A549 (cell line): Measurements from ENCODE around the gene UBE2D4. TPM values are rescaled to one million over a fixed set of nuclear protein-coding genes. Genes with fewer than 3 reads are reported as not detected.
"Not testable (repeated sequence)": the region's sequence is repeated elsewhere in the genome, so short reads cannot be mapped to it uniquely, and the experiment has no call there.

Experiments
- ATAC-seq, 2 experiments: fragments of 200-7000 bp in 1 of 2; fragments of >200 bp in 1 of 2; cut with Nextera tagmentation in 1 of 2; cut with Tn5 transposase in 1 of 2; 3 replicates each; pipeline versions ENCODE4 v1.8.0 to v1.9.1; 2018 to 2020; ENCODE audit warnings: mild to moderate bottlenecking in 1 of 2, moderate library complexity in 1 of 2
- CTCF ChIA-PET: fragments of 300-600 bp; sonication (Branson Sonifier 250); formaldehyde crosslinking; extraction: SDS; loops from one replicate; lab custom pipeline; 2021; ENCODE audit warnings: antibody characterized with exemption, inconsistent platforms; lab: Yijun Ruan, JAX
- POLR2A ChIA-PET: fragments of 350-600 bp; formaldehyde crosslinking; extraction: SDS; loops from one replicate; lab custom pipeline; 2021; ENCODE audit warnings: antibody characterized with exemption, inconsistent platforms; lab: Yijun Ruan, JAX
- DNase-seq, 2 experiments: peaks; one replicate each; pipeline versions ENCODE4 v3.0.0 to v3.0.0-alpha.2; 2011 to 2016; ENCODE audit warnings: low read depth in 1 of 2, low spot score in 1 of 2
- FAIRE-seq: peaks from 2 replicates; lab custom pipeline; 2011; peaks lifted over from hg19 to GRCh38; lab: Jason Lieb, UNC
- H3K27ac ChIP-seq, 2 experiments: fragments of >200 bp; sonication (Bioruptor Twin); formaldehyde crosslinking; 3 replicates each; pipeline ENCODE4 v1.5.1; 2016 to 2017
- H3K4me1 ChIP-seq: fragments of >200 bp; sonication (Bioruptor Twin); formaldehyde crosslinking; 3 replicates; pipeline ENCODE4 v1.6.1; 2016
- H3K4me2 ChIP-seq: fragments of >200 bp; sonication (Bioruptor Twin); formaldehyde crosslinking; 3 replicates; pipeline ENCODE4 v1.6.1; 2016
- H3K4me3 ChIP-seq: fragments of >200 bp; sonication (Bioruptor Twin); formaldehyde crosslinking; 3 replicates; pipeline ENCODE4 v1.5.1; 2016
- H3K9me3 ChIP-seq: fragments of >200 bp; sonication (Bioruptor Twin); formaldehyde crosslinking; 3 replicates; pipeline ENCODE4 v1.6.1; 2016
- ATOH8 ChIP-seq: fragments of 250-450 bp; sonication (Bioruptor Pico); IDR thresholded peaks from 2 replicates; pipeline ENCODE4 v1.5.0; 2020; ENCODE audit warnings: low read depth, mild to moderate bottlenecking, moderate library complexity
- BHLHE40 ChIP-seq: IDR thresholded peaks from 2 replicates; pipeline ENCODE4 v1.6.1; 2012; ENCODE audit warnings: low read depth, low read length, inconsistent platforms
- ELK1 ChIP-seq: fragments of 150-350 bp; IDR thresholded peaks from 2 replicates; pipeline ENCODE4 v1.6.1; 2014; ENCODE audit warnings: low read depth, mild to moderate bottlenecking, low read length
- FOSL2 ChIP-seq, 2 experiments: fragments of 450-650 bp in 1 of 2; fragments of >200 bp in 1 of 2; sonication (Bioruptor Twin) in 1 of 2; formaldehyde crosslinking; IDR thresholded peaks; 2 replicates each; pipeline versions ENCODE4 v1.5.0 to v1.6.1; 2016 to 2020; ENCODE audit warnings: mild to moderate bottlenecking in 1 of 2, moderate library complexity in 1 of 2
- GATA3 ChIP-seq: IDR thresholded peaks from 2 replicates; pipeline ENCODE4 v1.6.1; 2012; ENCODE audit warnings: borderline replicate concordance
- HDAC2 ChIP-seq: fragments of 200-600 bp; sonication (generic); IDR thresholded peaks from 2 replicates; pipeline ENCODE4 v1.6.1; 2016
- NPAS2 ChIP-seq: fragments of 250-450 bp; sonication (Bioruptor Pico); IDR thresholded peaks from 2 replicates; pipeline ENCODE4 v1.8.0; 2022; ENCODE audit warnings: mild to moderate bottlenecking, moderate library complexity, borderline replicate concordance
- RCOR1 ChIP-seq: fragments of 150-350 bp; IDR thresholded peaks from 2 replicates; pipeline ENCODE4 v1.6.1; 2014; ENCODE audit warnings: antibody characterized with exemption, low read length, low read depth
- RFX5 ChIP-seq: fragments of 450-650 bp; IDR thresholded peaks from 2 replicates; pipeline ENCODE4 v1.7.1; 2014; ENCODE audit warnings: antibody characterized with exemption, mild to moderate bottlenecking, moderate library complexity
- RNF2 ChIP-seq: fragments of 200-600 bp; sonication (generic); IDR thresholded peaks from 2 replicates; pipeline ENCODE4 v1.6.1; 2016; ENCODE audit warnings: low read depth, mild to moderate bottlenecking, antibody characterized with exemption, moderate library complexity, borderline replicate concordance
- SMC3 ChIP-seq: fragments of >200 bp; sonication (Bioruptor Twin); formaldehyde crosslinking; IDR thresholded peaks from 3 replicates; pipeline ENCODE4 v1.6.1; 2018; ENCODE audit warnings: inconsistent platforms
- USF2 ChIP-seq: fragments of 450-650 bp; IDR thresholded peaks from 2 replicates; pipeline ENCODE4 v1.6.1; 2014; ENCODE audit warnings: antibody characterized with exemption
- ZC3H11A ChIP-seq: fragments of 450-650 bp; IDR thresholded peaks from 2 replicates; pipeline ENCODE4 v1.6.1; 2014; ENCODE audit warnings: antibody characterized with exemption, mild to moderate bottlenecking
- ZSCAN20 ChIP-seq: fragments of 250-450 bp; sonication (Bioruptor Pico); IDR thresholded peaks from 2 replicates; pipeline ENCODE4 v1.8.0; 2022; ENCODE audit warnings: mild to moderate bottlenecking, moderate library complexity
- whole genome bisulfite sequencing: methylation state at CpG from one replicate; pipeline ENCODE4 v1.1.6; 2017; ENCODE audit errors: missing lambda C conversion rate; 5-methylcytosine and 5-hydroxymethylcytosine counted together
- polyA plus RNA-seq, 4 experiments: library from polyadenylated mRNA; depleted of rRNA in 3 of 4; stranded (reverse); fragments of >200 nt; fragmentation: RNase III in 1 of 4; extraction: RNeasy Plus Mini Kit Qiagen cat#74134 plus additional on column Dnase treatment in 1 of 4; gene quantifications; 2 replicates in 3 of 4; 3 replicates in 1 of 4; pipeline ENCODE4 v1.2.3, GENCODE V29; 2011 to 2017

Gene UBE2D4
- polyA plus RNA-seq, 2 of the 4 experiments (the other 2 are of a cell fraction) = 8.4 to 14.0 TPM

- peak; percentile 41 for TF ChIP-seq ZC3H11A
- H3K4me3 ChIP-seq, DNase-seq, H3K4me2 ChIP-seq, FAIRE-seq, H3K9me3 ChIP-seq, POLR2A ChIA-PET, H3K4me1 ChIP-seq, H3K27ac ChIP-seq, ATAC-seq: not testable (repeated sequence)
- WGBS = 90% methylated on average over 2 of the region's 2 CpGs
- CTCF ChIA-PET = interaction anchor here (1.6 kb wide), 1 partner anchor 14 kb away, joined by 4 read pairs; no protein-coding TSS in a partner anchor
These were observed 27.7 kb upstream of the UBE2D4 start for GRCh38 chr7:43898571-43898970.

GRCh38 chr7:43902542-43903054 is 23.6 kb upstream of the UBE2D4 start:
- CTCF ChIA-PET = no interaction called here
- TF ChIP-seq USF2 (no peak), BHLHE40 (no peak), ATOH8 (CRISPR knock-in tag) (no peak), FOSL2 (IDR thresholded peaks at IDR 0.05) (no peak), FOSL2 (CRISPR knock-in tag; IDR thresholded peaks at IDR 0.05) (no peak), HDAC2 (no peak), ZSCAN20 (no peak), RFX5 (no peak), SMC3 (no peak), NPAS2 (CRISPR knock-in tag) (no peak), RCOR1 (no peak), RNF2 (no peak), ELK1 (no peak)
- H3K9me3 ChIP-seq = no peaks in the 10 kb centered on the region
- no peak overlapping the region for H3K27ac ChIP-seq
- ATAC-seq (no peak), FAIRE-seq (no peak), DNase-seq (no peak)
- WGBS = 83% methylated on average over 5 of the region's 5 CpGs
- no peak overlapping the region for H3K4me2 ChIP-seq
- H3K4me3 ChIP-seq = no peak overlapping the region
- POLR2A ChIA-PET = no interaction called here
- peaks cover 23% of the 10 kb centered on the region for H3K4me1 ChIP-seq

- TF ChIP-seq GATA3 (no peak), FOSL2 (IDR thresholded peaks at IDR 0.05) (no peak), FOSL2 (CRISPR knock-in tag; IDR thresholded peaks at IDR 0.05) (0 out of 2 replicates have a peak, but pooled peaks have one; percentile 19), BHLHE40 (no peak)
- ATAC-seq = peak in 1 of 2 experiments; percentile 8; a peak in 2 of 6 replicates
- no peak for FAIRE-seq
- H3K27ac ChIP-seq = peak overlapping the region in 1 of 2 experiments; percentile 99; a peak in 4 of 6 replicates
- H3K9me3 ChIP-seq = no peaks in the 10 kb centered on the region
- peak overlapping the region; percentile 98 for H3K4me2 ChIP-seq
- no peak for DNase-seq
- ChIA-PET POLR2A (interaction anchor here (1.0 kb wide), 1 partner anchor 22 kb away, joined by 8 read pairs; the partner anchor contains the start of gene UBE2D4), CTCF (interaction anchor here (0.8 to 1.1 kb wide), 4 partner anchors 11 to 49 kb away, joined by 3 to 4 read pairs (median 3); no protein-coding TSS in a partner anchor)
- peaks cover 23% of the 10 kb centered on the region for H3K4me1 ChIP-seq
- H3K4me3 ChIP-seq = no peak overlapping the region; the same call in 2 of the 3 replicates
- WGBS = 95% methylated on average over 5 of the region's 5 CpGs
These were observed 21.6 kb upstream of the UBE2D4 start for GRCh38 chr7:43904533-43905208.
